ENCODE results near the gene ZNF454.

Gene ZNF454

GRCh38 chr5:178993955-178994579 lies 53.1 kb downstream of the ZNF454 start:
- no peak for DNase-seq

DNA sequence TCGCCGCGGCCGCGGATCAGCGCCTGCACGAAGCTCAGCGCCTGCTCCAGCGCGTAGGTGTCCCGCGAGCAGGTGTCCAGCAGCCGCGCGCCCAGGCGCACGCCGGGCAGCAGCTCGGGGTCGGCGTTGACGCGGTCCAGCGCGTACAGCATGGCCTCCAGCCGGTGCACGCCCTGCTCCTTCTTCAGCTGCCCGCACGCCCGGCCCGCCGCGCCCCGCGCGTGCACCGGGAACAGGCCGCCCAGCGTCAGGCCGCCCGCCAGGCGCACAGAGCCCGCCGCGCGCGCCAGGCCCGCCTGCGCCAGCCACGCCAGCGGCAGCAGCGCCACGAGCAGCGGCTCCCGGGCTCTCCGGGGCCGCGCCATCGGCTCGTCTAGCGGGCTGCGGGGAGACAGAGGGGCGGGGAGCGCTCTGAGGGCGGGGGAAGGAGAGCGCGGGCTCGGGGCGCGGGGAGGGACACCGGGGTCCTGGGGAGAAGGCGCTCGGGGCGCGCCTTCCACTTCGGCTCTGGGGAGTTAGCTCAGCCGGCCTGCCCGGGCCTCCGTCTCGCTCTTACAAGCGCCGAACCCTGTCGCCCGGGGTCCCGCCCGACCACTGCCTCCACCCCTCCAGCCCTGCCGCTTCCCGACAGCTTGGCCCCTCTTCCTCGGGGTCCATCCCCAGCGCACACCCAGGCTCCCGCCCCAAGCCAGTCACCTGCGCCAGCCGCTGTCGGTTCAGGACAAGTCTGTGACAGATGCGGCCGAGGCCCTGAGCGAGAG lies 53.8 kb downstream of the ZNF454 start, which contains the start of gene GRM6:
Gene GRM6, minus strand, starts transcription at position 741 of the 761 bp plus-strand sequence. Its CDS starts 376 bp downstream, at position 365.
- no peak for DNase-seq

GRCh38 chr5:178995341-178995690 lies 54.3 kb downstream of the ZNF454 start:
- DNase-seq, result no peak

DNA sequence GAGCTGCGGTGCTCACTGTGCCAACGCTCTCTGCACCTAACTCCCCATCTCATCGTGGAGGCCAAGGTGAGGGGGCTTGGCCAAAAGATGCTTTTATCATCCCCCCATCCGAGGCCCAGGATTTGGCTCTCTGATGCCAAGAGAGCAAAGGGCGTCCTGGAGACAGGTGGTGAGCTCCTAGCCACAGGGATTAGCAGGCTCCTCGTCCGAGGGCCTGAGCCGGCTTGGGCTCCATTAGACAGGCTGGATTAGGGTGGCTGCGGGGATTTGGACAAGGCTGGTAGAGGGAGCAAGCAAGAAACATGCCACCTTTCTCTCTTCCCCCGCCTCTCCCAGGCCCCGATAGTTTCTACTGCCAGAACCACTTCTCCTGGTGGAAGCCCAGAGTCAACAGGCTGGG lies 55.2 kb downstream of the ZNF454 start:
- DNase-seq, result no peak

DNA sequence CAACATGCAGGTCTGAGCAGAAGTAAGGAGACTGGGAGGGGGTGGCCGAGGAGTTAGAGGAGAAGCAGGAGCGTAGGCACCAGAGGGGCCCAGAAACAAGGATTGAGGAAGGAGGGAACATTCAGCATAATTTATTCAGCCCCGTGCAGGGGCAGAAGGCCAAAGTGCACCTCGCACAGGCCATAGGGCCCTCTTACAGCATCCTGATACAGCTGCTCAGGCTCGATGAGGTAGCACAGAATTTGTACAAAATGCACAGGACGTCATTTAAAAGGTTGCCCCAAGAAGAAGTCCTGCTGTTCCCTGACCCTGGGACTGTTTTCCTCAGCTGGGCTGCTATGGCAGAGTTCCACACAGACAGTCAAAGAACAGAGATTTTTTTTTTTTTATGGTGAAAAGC lies 56.2 kb downstream of the ZNF454 start:
- no peak for DNase-seq

DNA sequence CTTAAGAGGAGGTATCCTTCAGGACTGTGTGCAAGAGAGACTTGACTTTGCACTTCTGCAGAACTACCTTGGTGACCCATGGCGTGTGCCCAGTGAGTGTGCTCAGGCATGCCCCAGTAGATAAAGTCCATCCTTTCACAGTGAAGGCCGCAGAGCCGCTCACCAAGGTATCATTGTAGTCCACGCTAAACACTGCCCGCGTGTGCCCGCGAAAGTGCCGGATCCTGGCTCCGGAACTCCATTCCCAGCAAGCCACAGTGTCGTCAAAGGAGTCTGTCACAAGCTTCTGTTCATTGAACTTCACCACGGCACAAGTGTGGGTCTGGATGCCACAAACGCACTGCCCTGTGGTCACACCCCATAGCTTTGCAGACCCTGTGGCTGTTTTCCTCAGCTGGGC lies 57.4 kb downstream of the ZNF454 start:
- no peak for DNase-seq

DNA sequence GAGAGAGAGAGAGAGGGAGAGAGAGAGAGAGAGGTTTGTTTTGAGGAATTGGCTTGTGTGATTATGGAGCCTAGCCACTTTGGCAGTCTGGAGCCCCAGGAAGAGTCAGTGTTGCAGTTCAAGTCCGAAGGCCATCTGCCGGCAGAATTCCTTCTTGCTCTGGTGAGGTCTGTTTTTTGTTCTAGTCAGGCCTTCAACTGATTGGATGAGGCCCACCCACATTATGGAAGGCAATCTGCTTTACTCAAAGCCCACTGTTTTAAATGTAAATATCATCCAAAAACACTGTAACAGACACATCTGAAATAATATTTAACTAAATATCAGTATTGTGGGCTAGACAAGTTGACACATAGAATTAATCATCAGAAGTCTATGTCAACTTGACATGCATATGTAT lies 65.6 kb downstream of the ZNF454 start:
- DNase-seq, result no peak

DNA sequence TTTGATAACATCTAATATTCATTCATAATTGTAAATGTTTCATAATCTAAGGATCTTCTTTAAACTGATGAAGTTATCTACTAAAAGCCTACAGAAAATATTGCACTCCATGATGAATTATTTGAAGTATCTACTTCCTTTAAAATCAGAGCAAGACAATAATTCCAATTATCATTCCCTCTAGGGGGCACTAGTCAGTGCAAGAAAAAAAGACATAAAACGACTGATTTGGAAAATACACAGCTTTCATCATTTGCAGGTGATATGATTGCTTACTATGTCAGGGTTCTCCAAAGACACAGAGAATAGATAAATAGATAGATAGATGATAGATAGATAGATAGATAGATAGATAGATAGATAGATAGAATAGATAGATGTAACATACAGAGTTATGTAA lies 67.7 kb downstream of the ZNF454 start:
- DNase-seq, result no peak

Measured in stimulated activated CD4-positive, alpha-beta T cell treated with anti-CD3 and anti-CD28 coated beads, Interleukin-4, amount 100 ng/mL, for 1 hour (primary cell).